Measurements from ENCODE around the gene AFF4.
A peak's percentile ranks its signal among the peaks of the same experiment; 100 is the strongest.

DNA sequence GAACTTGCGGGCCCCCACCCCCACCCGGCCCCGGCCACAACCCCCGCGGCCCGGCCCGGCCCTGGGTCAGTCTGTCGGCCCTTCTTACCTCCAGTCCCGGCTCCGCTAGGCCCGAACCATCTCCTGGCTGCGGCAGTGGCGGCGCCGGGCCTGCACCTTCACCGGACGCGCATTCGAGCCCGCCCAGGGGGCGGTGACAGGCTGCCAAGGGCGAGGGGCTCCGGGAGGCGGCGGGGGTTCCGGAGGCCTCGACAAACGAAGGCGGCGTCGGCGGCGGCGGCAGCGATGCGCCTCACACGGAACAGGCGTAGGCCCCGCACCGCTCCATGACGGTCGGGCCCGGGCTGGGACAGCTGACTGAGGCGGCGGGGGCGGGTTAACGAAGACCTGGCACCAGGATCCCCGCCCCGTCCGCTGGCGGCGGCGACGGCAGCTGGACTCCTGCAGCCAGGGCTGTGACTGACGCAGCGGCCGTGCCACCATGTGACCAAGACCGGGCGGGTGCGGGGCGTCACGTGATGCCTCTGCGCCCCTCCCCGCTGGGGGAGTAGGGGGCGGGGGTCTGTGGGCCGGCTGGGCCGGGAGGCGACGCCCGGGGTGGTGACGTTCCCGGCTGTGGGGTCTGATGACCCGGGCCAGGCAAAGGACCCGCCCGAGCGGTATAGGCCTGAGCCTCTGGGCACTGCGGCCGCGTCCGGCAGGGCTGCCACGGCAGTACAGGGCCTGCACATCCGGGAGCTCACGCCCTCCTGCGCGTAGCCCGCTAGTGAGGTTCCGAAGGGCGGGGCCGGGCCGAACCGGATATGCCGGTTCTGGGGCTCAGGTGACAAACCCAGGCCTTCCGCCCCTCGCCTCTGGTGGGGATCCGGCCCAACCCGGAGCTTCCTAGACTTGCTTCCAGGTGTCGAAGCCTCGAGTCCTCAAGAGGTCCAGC lies at the start of gene AFF4:
- TF ChIP-seq CTCF (conservative IDR thresholded peaks at IDR 0.05; ENCODE audit: low read depth, low read length) (no peak), POLR2A (IDR thresholded peaks at IDR 0.05; ENCODE audit: low read depth, low read length) (peak; percentile 98), NFE2L2 (IDR thresholded peaks at IDR 0.05; ENCODE audit: low read depth, low read length) (no peak), MAFK (IDR thresholded peaks at IDR 0.05; ENCODE audit: low read depth, low read length) (no peak), SMC3 (IDR thresholded peaks at IDR 0.05; ENCODE audit: low read depth, low read length) (no peak), FOS (IDR thresholded peaks at IDR 0.05; ENCODE audit: low read depth, low read length) (peak; percentile 97)
